ENCODE data around the gene ZNF268.

ZNF268 gene

DNA sequence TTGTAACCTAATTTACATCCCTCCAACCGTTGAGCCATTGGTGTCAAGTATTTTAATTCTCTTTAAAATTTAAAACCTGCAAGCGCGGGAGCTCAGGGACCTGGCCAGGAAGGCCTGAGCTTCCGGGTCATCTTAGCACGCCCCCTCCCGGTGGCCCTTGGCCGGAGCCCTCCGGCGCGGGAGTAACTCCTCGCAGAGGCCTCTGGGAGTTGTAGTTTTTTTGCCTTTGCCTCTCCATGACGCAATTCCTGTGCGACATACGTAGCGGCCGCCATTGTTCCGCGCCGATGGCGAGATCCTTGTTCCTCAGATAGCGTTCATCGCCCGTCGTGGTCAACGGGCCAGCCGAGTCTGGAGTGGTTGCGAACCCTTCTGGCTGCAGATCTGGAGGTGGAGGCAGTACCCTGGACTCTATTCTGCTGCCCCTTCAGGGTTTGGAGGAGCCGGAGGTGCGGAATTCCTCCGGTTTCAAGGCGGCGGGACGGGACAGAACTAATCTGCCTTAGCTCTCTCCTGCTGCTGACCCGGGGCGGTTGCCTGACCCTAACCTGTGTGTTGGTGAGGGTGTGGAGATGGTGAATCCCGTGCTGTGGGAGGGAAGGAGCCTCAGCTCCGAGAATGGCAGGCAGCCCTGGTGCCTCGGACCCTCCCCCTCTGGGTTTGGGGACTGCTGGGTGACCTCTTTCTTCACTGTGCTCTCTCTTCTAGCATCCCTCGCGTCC lies at the start of gene ZNF268:
TSS of gene ZNF268 (plus strand) at position 258 of the 722 bp plus-strand sequence. CDS start 503 bp downstream, outside the sequence.
- peak; percentile 92 to 93 for DNase-seq

GRCh38 chr12:133135747-133136146 lies 45.5 kb upstream of the ZNF268 start:
- DNase-seq: no peak

- no peak for DNase-seq
Measured at GRCh38 chr12:133145981-133146380, 35.3 kb upstream of the ZNF268 start.

DNA sequence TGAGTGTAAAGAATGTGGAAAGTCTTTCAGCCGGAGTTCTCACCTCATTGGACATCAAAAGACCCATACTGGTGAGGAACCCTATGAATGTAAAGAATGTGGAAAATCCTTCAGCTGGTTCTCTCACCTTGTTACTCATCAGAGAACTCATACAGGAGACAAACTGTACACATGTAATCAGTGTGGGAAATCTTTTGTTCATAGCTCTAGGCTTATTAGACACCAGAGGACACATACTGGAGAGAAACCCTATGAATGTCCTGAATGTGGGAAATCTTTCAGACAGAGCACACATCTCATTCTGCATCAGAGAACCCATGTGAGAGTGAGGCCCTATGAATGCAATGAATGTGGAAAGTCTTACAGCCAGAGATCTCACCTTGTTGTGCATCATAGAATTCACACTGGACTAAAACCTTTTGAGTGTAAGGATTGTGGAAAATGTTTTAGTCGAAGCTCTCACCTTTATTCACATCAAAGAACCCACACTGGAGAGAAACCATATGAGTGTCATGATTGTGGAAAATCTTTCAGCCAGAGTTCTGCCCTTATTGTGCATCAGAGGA lies 25.1 kb upstream of the ZNF268 start:
- no peak for DNase-seq

DNA sequence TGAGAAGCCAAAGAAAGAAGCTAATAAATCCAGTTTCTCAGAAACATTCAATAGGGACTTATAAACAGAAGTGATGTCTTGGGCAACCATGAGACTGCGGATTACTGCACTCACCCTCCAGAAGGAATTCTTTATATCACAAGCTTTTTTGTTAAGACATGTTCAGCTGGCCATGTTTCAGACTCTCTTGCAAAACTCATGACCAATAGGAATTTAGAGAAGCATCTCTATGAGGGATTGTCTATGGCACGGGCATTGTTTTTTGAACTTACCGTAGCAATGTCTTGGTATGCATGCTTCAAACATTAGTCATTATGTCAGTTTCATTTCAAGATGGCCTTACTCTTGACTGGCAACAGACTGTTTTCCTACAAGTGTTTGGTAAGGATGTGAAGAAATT lies 15.5 kb upstream of the ZNF268 start:
- DNase-seq: no peak

DNA sequence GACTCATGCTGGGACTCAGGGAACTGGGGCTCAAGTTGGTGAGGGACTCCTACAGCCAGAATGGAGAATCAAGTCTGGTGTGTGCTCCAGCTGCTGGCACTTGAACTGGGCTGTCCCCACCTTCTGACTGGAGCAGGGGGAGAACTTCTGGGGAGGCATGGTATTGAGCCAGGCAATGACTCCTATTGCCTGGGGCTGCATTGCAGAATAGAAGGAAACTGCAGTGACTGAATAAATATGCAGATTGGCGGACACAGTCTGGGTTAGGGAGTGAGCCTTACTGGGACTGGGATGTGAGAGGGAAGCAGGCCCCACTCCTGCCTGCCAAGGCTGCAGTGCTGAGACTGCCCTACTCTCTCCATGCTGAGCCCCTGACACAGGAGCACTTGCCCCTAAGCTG lies 8.8 kb upstream of the ZNF268 start:
- no peak for DNase-seq

DNA sequence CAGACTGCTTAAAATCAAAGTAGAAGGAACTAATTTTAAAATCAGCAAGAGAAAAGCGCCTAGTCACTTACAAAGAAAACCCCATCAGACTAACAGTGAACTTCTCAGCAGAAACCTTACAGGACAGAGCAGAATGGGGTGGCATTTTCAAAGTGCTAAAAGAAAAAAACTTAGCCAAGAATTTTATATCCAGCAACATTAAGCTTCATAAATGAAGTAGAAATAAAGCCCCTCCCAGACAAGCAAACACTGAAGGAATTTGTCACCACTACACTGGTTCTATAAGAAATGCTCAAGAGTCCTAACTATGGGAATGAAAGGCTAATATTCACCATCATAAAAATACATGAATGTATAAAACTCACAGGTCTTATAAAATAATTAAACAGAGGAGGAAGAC lies 6.4 kb upstream of the ZNF268 start:
- DNase-seq: no peak

GRCh38 chr12:133180669-133181068 lies 626 bp upstream of the ZNF268 start:
- no peak for DNase-seq

- no peak for DNase-seq
Measured at GRCh38 chr12:133190176-133190575, 8.9 kb downstream of the ZNF268 start.

DNA sequence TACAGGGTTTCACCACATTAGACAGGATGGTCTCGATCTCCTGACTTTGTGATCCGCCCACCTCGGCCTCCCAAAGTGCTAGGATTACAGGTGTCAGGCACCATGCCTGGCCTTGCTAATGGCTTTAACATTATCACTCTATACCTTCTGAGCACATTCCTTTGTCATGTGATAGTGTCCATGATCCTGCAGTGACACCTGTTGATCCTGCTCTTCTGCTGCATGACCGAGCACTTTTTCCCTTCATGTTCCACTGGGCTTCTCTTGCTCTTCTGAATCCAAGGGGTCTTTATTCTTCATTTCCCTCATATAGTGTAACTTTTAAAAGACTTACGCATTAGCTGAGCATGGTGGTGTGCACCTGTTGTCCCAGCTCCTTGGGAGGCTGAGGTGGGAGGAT lies 11.6 kb downstream of the ZNF268 start:
- no peak for DNase-seq

GRCh38 chr12:133201888-133202287 lies 20.6 kb downstream of the ZNF268 start:
- no peak for DNase-seq

- no peak for DNase-seq
Measured at GRCh38 chr12:133202493-133203343, 21.4 kb downstream of the ZNF268 start.

DNA sequence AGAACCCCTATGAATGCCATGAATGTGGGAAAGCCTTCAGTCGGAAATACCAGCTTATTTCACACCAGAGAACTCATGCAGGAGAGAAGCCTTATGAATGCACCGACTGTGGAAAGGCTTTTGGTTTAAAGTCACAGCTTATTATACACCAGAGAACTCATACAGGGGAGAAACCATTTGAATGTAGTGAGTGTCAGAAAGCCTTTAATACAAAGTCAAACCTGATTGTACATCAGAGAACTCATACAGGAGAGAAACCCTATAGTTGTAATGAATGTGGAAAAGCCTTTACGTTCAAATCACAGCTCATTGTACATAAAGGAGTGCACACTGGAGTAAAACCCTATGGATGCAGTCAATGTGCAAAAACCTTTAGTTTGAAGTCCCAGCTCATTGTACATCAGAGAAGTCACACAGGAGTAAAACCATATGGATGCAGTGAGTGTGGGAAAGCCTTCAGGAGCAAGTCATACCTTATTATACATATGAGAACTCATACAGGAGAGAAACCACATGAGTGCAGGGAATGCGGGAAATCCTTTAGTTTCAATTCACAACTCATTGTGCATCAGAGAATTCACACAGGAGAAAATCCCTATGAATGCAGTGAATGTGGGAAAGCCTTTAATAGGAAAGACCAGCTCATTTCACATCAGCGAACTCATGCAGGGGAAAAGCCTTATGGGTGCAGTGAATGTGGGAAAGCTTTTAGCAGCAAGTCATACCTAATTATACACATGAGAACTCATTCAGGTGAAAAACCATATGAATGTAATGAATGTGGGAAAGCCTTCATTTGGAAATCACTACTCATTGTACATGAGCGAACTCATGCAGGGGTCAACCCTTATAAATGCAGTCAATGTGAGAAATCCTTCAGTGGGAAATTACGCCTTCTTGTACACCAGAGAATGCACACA lies 22.3 kb downstream of the ZNF268 start:
- no peak for DNase-seq

GRCh38 chr12:133204264-133204603 lies 22.9 kb downstream of the ZNF268 start:
- DNase-seq: no peak

- DNase-seq: no peak
Measured at GRCh38 chr12:133206390-133206789, 25.1 kb downstream of the ZNF268 start.

- DNase-seq: no peak
Measured at GRCh38 chr12:133215724-133216123, 34.4 kb downstream of the ZNF268 start.

DNA sequence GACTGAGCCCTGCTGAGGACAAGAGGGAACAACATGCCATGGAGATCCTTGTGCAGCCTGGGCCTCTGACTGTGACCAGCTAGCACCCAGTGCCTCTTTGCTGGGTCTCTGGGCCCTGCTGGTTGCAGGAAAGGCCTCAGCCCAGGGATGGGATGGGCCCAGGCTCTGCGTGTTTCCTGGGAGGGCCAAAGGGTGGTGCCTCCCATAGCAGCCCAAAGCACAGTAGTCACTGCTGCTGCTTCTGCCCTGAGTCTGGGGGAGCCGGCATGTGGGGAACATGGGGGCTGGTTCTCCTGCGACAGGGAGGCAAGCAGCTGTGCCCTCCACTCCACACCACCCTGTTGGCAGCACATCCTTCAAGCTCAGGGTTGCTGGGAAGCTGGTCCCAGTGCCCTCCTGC lies 35.9 kb downstream of the ZNF268 start:
- no peak for DNase-seq

GRCh38 chr12:133220521-133220920 lies 39.2 kb downstream of the ZNF268 start:
- DNase-seq: no peak

- DNase-seq: no peak
Measured at GRCh38 chr12:133221241-133221640, 39.9 kb downstream of the ZNF268 start.

- DNase-seq: no peak
Measured at GRCh38 chr12:133222211-133222610, 40.9 kb downstream of the ZNF268 start.

GRCh38 chr12:133225527-133225926 lies 44.2 kb downstream of the ZNF268 start:
- DNase-seq: no peak

- no peak for DNase-seq
Measured at GRCh38 chr12:133226690-133227089, 45.4 kb downstream of the ZNF268 start.

DNA sequence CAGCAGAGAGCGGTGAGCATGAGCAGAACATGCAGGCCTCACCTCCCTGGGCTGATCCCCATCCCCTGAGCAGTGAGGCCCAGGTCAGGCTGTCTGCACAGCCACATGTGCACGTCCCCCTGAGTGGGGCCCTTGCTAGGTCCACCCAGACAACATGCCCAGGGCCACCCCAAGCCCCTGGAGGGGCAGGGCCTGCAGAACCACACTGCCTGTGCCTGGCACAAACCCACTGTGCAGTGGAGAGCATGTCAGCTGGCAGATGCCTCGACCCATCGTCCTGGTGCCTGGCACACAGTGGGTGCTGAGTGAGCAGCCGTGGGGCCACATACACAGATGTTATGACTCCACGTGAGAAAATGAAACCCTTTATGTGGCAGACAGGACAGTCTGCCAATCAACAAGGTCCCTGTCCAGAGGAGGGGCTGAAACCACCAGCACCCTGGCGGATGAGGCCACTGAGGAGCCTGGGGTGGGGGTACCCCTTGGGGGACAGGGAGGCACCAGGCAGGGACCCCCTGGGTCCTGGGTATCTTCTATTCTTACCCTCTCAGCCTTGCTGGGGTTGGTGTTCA lies 46.1 kb downstream of the ZNF268 start:
- no peak for DNase-seq
